Endothelial cell of umbilical vein (primary cell): ENCODE data around the gene COL28A1. TPM values are rescaled to one million over a fixed set of nuclear protein-coding genes. Genes with fewer than 3 reads are reported as not detected.

Experiments used
- BruUV-seq: library from RNA; stranded (reverse); fragments of 400-500 nt; replicated peaks from 2 replicates; lab custom pipeline; 2021; lab: Mats Ljungman, UMichigan
- CTCF ChIA-PET: fragments of 300-600, 350-600 bp; sonication (Branson Sonifier 250); formaldehyde crosslinking; loops from one replicate; lab custom pipeline; 2021; ENCODE audit warnings: antibody characterized with exemption, inconsistent platforms; lab: Charles Lee
- POLR2A ChIA-PET: fragments of 300-600, 350-600 bp; sonication (Branson Sonifier 250); formaldehyde crosslinking; loops from one replicate; lab custom pipeline; 2021; ENCODE audit warnings: antibody characterized with exemption, inconsistent platforms; lab: Charles Lee
- DNase-seq: peaks from one replicate; pipeline ENCODE4 v3.0.0-alpha.2; 2011; ENCODE audit warnings: low read depth, low spot score
- FAIRE-seq: peaks from 2 replicates; lab custom pipeline; 2011; peaks lifted over from hg19 to GRCh38; lab: Jason Lieb, UNC
- H2AFZ ChIP-seq: 2 replicates; pipeline ENCODE4 v1.6.0; 2012; ENCODE audit warnings: low read depth, low read length, control low read depth, inconsistent platforms
- H3K27ac ChIP-seq: 2 replicates; pipeline ENCODE4 v1.5.1; 2011; ENCODE audit warnings: low read depth, mild to moderate bottlenecking, control low read depth, low read length, moderate library complexity; ENCODE audit not compliant: insufficient read depth
- H3K27me3 ChIP-seq, 2 experiments: 2 replicates each; pipeline versions ENCODE4 v1.6.0 to v1.6.1; 2011; ENCODE audit warnings: low read length in 2 of 2, mixed read lengths in 1 of 2; ENCODE audit not compliant: control insufficient read depth in 2 of 2, insufficient read depth in 2 of 2
- H3K36me3 ChIP-seq, 2 experiments: 2 replicates in 1 of 2; 3 replicates in 1 of 2; pipeline ENCODE4 v1.5.1; 2011; ENCODE audit warnings: low read length in 2 of 2, mild to moderate bottlenecking in 1 of 2, moderate library complexity in 1 of 2; ENCODE audit not compliant: control insufficient read depth in 2 of 2, insufficient read depth in 2 of 2; ENCODE audit errors: extremely low read depth in 1 of 2
- H3K4me1 ChIP-seq: 3 replicates; pipeline ENCODE4 v1.5.1; 2011; ENCODE audit warnings: mild to moderate bottlenecking, low read length; ENCODE audit not compliant: control insufficient read depth, insufficient read depth; ENCODE audit errors: extremely low read depth
- H3K4me2 ChIP-seq: 2 replicates; pipeline ENCODE4 v1.6.1; 2011; ENCODE audit warnings: low read length, control low read depth, mixed read lengths; ENCODE audit not compliant: insufficient read depth
- H3K4me3 ChIP-seq, 3 experiments: fragments of 200-600 bp in 1 of 3; sonication (generic), shearing (Covaris generic) in 1 of 3; replicated peaks in 1 of 3; 2 replicates each; pipeline ENCODE4 v1.5.1; 2011 to 2016; ENCODE audit warnings: control low read depth in 3 of 3, low read length in 3 of 3, mild to moderate bottlenecking in 2 of 3, inconsistent platforms in 1 of 3, low read depth in 1 of 3, moderate library complexity in 1 of 3; ENCODE audit not compliant: insufficient read depth in 1 of 3
- H3K79me2 ChIP-seq: 2 replicates; pipeline ENCODE4 v1.6.0; 2012; ENCODE audit warnings: low read length, inconsistent platforms; ENCODE audit not compliant: control insufficient read depth, insufficient read depth
- H3K9ac ChIP-seq: replicated peaks from 2 replicates; pipeline ENCODE3; 2011; ENCODE audit warnings: low read length, control low read depth; ENCODE audit not compliant: insufficient read depth; ENCODE audit errors: extremely low read depth
- H3K9me1 ChIP-seq: replicated peaks from 3 replicates; pipeline ENCODE4 v1.6.0; 2011; ENCODE audit warnings: mild to moderate bottlenecking, low read length; ENCODE audit not compliant: control insufficient read depth, insufficient read depth; ENCODE audit errors: extremely low read depth
- H3K9me3 ChIP-seq: replicated peaks from 2 replicates; pipeline ENCODE4 v1.5.1; 2012; ENCODE audit warnings: low read length, inconsistent platforms; ENCODE audit not compliant: control insufficient read depth, insufficient read depth
- H4K20me1 ChIP-seq: replicated peaks from 2 replicates; pipeline ENCODE3; 2011; ENCODE audit warnings: mild to moderate bottlenecking, low read length; ENCODE audit not compliant: control insufficient read depth, insufficient read depth; ENCODE audit errors: extremely low read depth
- EZH2 ChIP-seq: IDR thresholded peaks from 2 replicates; pipeline ENCODE4 v1.6.1; 2012; ENCODE audit warnings: borderline replicate concordance, low read depth, mild to moderate bottlenecking, moderate library complexity, low read length, inconsistent platforms; ENCODE audit not compliant: severe bottlenecking
- FOS ChIP-seq: IDR thresholded peaks from 2 replicates; pipeline ENCODE4 v1.6.1; 2011; ENCODE audit warnings: mild to moderate bottlenecking, low read length, moderate library complexity, borderline replicate concordance; ENCODE audit not compliant: insufficient read depth
- GATA2 ChIP-seq: IDR thresholded peaks from 2 replicates; pipeline ENCODE4 v1.7.0; 2011; ENCODE audit warnings: low read depth, mild to moderate bottlenecking, moderate library complexity, mixed read lengths, low read length; ENCODE audit not compliant: insufficient read length, insufficient read depth
- JUN ChIP-seq: IDR thresholded peaks from 2 replicates; pipeline ENCODE4 v1.6.1; 2011; ENCODE audit warnings: borderline replicate concordance, low read depth; ENCODE audit not compliant: insufficient read length, insufficient read depth
- MYC ChIP-seq: IDR thresholded peaks from one replicate; pipeline ENCODE4 v1.6.1; 2011; ENCODE audit warnings: mild to moderate bottlenecking, low read depth, low read length
- POLR2A ChIP-seq: IDR thresholded peaks from 2 replicates; pipeline ENCODE4 v1.6.1; 2012; ENCODE audit warnings: low read depth, mild to moderate bottlenecking, control low read depth, low read length
- POLR2AphosphoS5 ChIP-seq: IDR thresholded peaks from 2 replicates; pipeline ENCODE4 v1.6.1; 2012; ENCODE audit warnings: low read depth, mild to moderate bottlenecking, control low read depth, low read length, moderate library complexity; ENCODE audit not compliant: insufficient read depth
- dilution Hi-C: fragments of 300-500 bp; cut with MboI; formaldehyde crosslinking; loops from one replicate; pipeline ENCODE4 v1.15.0; 2019; ENCODE audit warnings: low sequenced_read_pairs; ENCODE audit not compliant: extremely low pct_ligation_motif_present
- intact Hi-C: fragments of 100-400 bp; cut with micrococcal nuclease; formaldehyde crosslinking; loops from one replicate; pipeline ENCODE4 v1.10.0; 2022
- polyA plus RNA-seq, 4 experiments: library from polyadenylated mRNA; depleted of rRNA in 3 of 4; stranded (reverse) in 3 of 4; unstranded in 1 of 4; fragments of >200 nt; gene quantifications; 2 replicates each; pipeline versions ENCODE4 v1.2.1 to v1.2.3, GENCODE V29; 2011 to 2012; ENCODE audit warnings: missing spikeins in 1 of 4
- total RNA-seq: library from RNA; stranded (reverse); gene quantifications from 2 replicates; pipeline ENCODE4 v1.2.3, GENCODE V29; 2021
- TF ChIP-seq, protein P1 (sequence below), 2 donors: IDR thresholded peaks; 1 replicate in 1 of 2; 2 replicates in 1 of 2; pipeline ENCODE4 v1.5.1; 2011; ENCODE audit warnings: low read length in 2 of 2, mild to moderate bottlenecking in 2 of 2, moderate library complexity in 2 of 2, control low read depth in 1 of 2, inconsistent platforms in 1 of 2, low read depth in 1 of 2; ENCODE audit not compliant: insufficient read depth in 1 of 2; ENCODE audit errors: extremely low read depth in 1 of 2
- TF ChIP-seq, protein P2 (sequence below): IDR thresholded peaks from 2 replicates; pipeline ENCODE4 v1.6.1; 2011; ENCODE audit not compliant: insufficient read depth, insufficient read length

Gene COL28A1
- total and polyA plus RNA-seq, 2 donors (not counting 3 experiments of a cell fraction or from before 2014, with no cell fraction given) = not detected

DNA sequence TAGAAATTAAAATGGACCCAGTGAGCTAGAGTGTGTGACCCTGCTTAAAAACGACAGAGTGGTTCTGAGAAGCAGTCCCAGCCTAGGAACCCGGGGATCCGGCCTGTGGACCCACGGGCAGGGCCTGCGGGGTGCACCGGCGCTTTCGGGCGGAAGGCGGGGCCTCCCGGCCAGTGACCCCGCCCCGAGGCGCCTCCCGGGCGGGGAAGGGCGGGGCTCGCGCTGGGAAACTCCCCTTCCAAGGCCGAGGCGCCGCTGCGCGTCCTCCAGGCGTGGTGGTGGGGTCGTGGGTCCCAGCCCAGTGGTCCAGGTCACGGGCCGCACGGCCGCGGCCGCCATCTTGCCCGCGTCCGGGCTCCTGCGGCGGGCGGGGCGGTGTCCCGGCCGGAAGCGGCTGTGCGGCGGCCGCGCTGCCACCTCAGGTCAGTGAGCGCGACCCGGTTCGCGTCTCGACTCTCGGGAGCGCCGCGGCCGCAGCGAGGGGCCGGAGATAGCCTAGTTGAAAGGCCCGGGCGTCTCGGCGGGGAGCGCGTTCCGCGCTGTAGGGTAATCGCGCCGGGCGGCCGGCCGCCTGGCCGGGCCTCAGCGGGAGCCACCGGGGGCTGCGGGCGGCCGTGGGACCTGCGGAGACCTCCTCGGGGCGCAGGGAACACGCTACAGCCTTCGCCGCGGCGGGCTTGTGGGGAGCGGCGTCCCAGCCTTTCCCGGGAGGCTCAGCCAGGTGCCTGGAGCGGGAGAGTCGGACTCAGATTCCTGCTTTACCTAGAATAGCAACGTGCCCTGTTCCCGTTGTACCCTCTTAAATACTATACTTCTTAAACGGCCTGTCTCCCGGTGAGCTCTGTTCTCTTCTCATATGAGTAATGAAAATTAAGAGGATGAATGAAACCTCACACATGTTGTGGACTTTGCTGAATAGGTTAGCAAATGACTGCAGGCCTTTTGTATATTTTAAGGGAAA, 31.3 kb upstream of the COL28A1 start, which contains the start of gene MIOS:
Gene MIOS (plus strand): TSS at position 234 of the 961 bp plus-strand sequence. CDS start 5,592 bp downstream, outside the sequence.
- DNase-seq (peak; percentile 75), FAIRE-seq (peak; percentile 57)
- TF ChIP-seq GATA2 (no peak), POLR2A (peak; percentile 72), EZH2 (no peak), FOS (no peak), MYC (no peak), JUN (no peak), POLR2AphosphoS5 (peak; percentile 83)
- TF ChIP-seq, protein P1, sequence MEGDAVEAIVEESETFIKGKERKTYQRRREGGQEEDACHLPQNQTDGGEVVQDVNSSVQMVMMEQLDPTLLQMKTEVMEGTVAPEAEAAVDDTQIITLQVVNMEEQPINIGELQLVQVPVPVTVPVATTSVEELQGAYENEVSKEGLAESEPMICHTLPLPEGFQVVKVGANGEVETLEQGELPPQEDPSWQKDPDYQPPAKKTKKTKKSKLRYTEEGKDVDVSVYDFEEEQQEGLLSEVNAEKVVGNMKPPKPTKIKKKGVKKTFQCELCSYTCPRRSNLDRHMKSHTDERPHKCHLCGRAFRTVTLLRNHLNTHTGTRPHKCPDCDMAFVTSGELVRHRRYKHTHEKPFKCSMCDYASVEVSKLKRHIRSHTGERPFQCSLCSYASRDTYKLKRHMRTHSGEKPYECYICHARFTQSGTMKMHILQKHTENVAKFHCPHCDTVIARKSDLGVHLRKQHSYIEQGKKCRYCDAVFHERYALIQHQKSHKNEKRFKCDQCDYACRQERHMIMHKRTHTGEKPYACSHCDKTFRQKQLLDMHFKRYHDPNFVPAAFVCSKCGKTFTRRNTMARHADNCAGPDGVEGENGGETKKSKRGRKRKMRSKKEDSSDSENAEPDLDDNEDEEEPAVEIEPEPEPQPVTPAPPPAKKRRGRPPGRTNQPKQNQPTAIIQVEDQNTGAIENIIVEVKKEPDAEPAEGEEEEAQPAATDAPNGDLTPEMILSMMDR (IDR thresholded peaks at IDR 0.05; ENCODE audit: extremely low read depth in 1 of 2, insufficient read depth in 1 of 2, low read depth in 1 of 2, low read length in 2 of 2) = no peak
- TF ChIP-seq, protein P2, sequence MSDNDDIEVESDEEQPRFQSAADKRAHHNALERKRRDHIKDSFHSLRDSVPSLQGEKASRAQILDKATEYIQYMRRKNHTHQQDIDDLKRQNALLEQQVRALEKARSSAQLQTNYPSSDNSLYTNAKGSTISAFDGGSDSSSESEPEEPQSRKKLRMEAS = no peak
- Histone ChIP-seq H4K20me1 (no peaks in the 10 kb centered on the region), H3K9me1 (no peaks in the 10 kb centered on the region), H3K9me3 (no peaks in the 10 kb centered on the region), H3K79me2 (peaks cover 37% of the 10 kb centered on the region), H3K4me1 (peaks cover 10% of the 10 kb centered on the region), H3K27me3 (no peaks in the 10 kb centered on the region), H3K36me3 (no peaks in the 10 kb centered on the region), H3K4me3 (peak within 1 kb of the TSS; percentile 86 to 95 (median 91)), H3K27ac (peak within 1 kb of the TSS; percentile 85), H3K9ac (peak within 1 kb of the TSS; percentile 80), H3K4me2 (peak within 1 kb of the TSS; percentile 90), H2AFZ (peak within 1 kb of the TSS; percentile 93)
- TSS peak; percentile 35 for BruUV-seq
- POLR2A ChIA-PET = no interaction called here
- CTCF ChIA-PET = no interaction called here
- intact Hi-C loops = loop anchor here (1.0 kb wide), 3 partner anchors 73 to 401 kb away; partner anchors contain the start of genes C1GALT1, GLCCI1 and UMAD1
- dilution Hi-C loops = no loop called here
